Esophagus (tissue), 2 donors: ENCODE data around the gene TM9SF1. TPM values are rescaled to one million over a fixed set of nuclear protein-coding genes. Genes with fewer than 3 reads are reported as not detected.

ENCODE experiments used
- H3K27ac ChIP-seq, 2 donors: one replicate each; pipeline ENCODE4 v1.5.1; 2013; ENCODE audit warnings: low read depth in 2 of 2, mild to moderate bottlenecking in 2 of 2, inconsistent platforms in 1 of 2, low read length in 1 of 2, moderate library complexity in 1 of 2
- H3K27me3 ChIP-seq, 2 donors: one replicate each; pipeline ENCODE4 v1.6.1; 2013; ENCODE audit warnings: low read length in 2 of 2, control low read depth in 1 of 2, mild to moderate bottlenecking in 1 of 2; ENCODE audit not compliant: insufficient read depth in 2 of 2, control insufficient read depth in 1 of 2
- H3K36me3 ChIP-seq, 2 donors: one replicate each; pipeline ENCODE4 v1.6.1; 2013; ENCODE audit warnings: low read length in 1 of 2; ENCODE audit not compliant: control insufficient read depth in 2 of 2, insufficient read depth in 2 of 2
- H3K4me1 ChIP-seq, 2 donors: one replicate each; pipeline ENCODE4 v1.6.1; 2013; ENCODE audit warnings: low read length in 1 of 2; ENCODE audit not compliant: control insufficient read depth in 2 of 2, insufficient read depth in 2 of 2
- H3K4me3 ChIP-seq, 2 donors: one replicate each; pipeline ENCODE4 v1.5.1; 2013; ENCODE audit warnings: low read length in 2 of 2, mild to moderate bottlenecking in 2 of 2, low read depth in 1 of 2, moderate library complexity in 1 of 2
- H3K9me3 ChIP-seq, 2 donors: one replicate each; pipeline ENCODE4 v1.6.1; 2013; ENCODE audit warnings: mild to moderate bottlenecking in 2 of 2, low read depth in 1 of 2, low read length in 1 of 2, moderate library complexity in 1 of 2; ENCODE audit not compliant: control insufficient read depth in 2 of 2, insufficient read depth in 1 of 2
- WGBS, 2 donors: extraction: QIAGEN DNeasy Blood & Tissue Kit; methylation state at CpG; one replicate each; pipeline ENCODE4 v1.1.7; 2013; 5-methylcytosine and 5-hydroxymethylcytosine counted together
- polyA plus RNA-seq, 2 donors: library from polyadenylated mRNA; stranded (reverse); fragments of 200-250 nt; gene quantifications; one replicate each; pipeline ENCODE4 v1.2.3, GENCODE V29; 2013
- donor health status: healthy with polysubstance abuse.
- donor health status: Bipolar disorder and iron deficiency.

TM9SF1 gene
- polyA plus RNA-seq, 2 donors, result 10.0 to 25.8 TPM

- peaks cover 0 to 14% of the 10 kb centered on the region in 2 donors for H3K4me1 ChIP-seq
- peaks cover 4 to 24% of the 10 kb centered on the region in 2 donors for H3K36me3 ChIP-seq
- no peaks in the 10 kb centered on the region for H3K27me3 ChIP-seq
- H3K27ac ChIP-seq, result no peak overlapping the region
- 95 to 97% methylated on average over 3 of the region's 3 CpGs for WGBS, 2 donors
- no peaks in the 10 kb centered on the region for H3K9me3 ChIP-seq
- no peak overlapping the region for H3K4me3 ChIP-seq
Observed at GRCh38 chr14:24149302-24149969, 45.8 kb downstream of the TM9SF1 start.

- Histone ChIP-seq H3K27ac (peak overlapping the region; percentile 91 to 97), H3K36me3 (peaks cover 4 to 29% of the 10 kb centered on the region in 2 donors), H3K4me1 (peaks cover 0 to 14% of the 10 kb centered on the region in 2 donors), H3K27me3 (no peaks in the 10 kb centered on the region), H3K9me3 (no peaks in the 10 kb centered on the region), H3K4me3 (peak overlapping the region; percentile 87 to 93)
- 4 to 5% methylated on average over 29 of the region's 29 CpGs for WGBS, 2 donors
Observed at GRCh38 chr14:24147761-24148428, 47.3 kb downstream of the TM9SF1 start.

DNA sequence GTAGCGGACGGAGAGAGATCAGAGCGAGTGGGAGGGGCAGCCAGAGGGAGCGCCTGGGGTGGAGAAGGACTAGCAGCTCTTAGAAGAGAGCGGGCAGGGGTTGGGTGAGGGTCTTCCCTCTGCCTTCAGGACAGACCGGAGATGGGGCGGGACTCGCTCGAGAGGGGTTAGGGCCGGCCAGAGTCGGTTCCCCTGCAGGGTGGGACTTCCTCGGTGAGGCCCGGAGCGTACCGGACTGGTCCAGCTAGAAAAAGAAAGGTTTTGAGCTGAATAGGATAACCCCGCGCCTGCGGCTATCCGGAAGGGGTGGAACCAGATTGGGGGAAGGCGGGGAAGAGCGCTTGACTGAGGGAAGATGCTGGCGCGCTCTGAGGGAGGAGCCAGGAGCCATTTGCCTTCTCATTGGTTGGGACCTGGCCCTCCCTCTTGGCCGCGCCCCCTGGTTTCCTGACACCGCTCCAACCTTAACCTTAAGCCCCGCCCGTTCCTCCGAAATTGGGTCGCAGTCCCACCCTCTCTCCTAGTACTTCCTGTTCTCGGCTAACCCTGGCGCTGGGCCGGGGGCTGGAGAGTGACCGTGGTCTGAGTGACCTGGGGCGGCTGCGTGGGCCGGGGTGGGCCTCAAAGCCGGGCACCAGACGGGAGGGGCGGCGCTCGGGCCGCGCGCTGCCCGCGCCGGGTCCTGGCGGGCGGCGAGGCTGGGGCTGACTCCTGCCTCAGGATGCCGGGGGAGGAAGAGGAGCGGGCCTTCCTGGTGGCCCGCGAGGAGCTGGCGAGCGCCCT is 48.1 kb downstream of the TM9SF1 start, which contains the start of gene RNF31:
Gene RNF31, plus strand, starts transcription at position 521 of the 783 bp plus-strand sequence. Its CDS starts 201 bp downstream, at position 722.
- peaks cover 0 to 14% of the 10 kb centered on the region in 2 donors for H3K4me1 ChIP-seq

DNA sequence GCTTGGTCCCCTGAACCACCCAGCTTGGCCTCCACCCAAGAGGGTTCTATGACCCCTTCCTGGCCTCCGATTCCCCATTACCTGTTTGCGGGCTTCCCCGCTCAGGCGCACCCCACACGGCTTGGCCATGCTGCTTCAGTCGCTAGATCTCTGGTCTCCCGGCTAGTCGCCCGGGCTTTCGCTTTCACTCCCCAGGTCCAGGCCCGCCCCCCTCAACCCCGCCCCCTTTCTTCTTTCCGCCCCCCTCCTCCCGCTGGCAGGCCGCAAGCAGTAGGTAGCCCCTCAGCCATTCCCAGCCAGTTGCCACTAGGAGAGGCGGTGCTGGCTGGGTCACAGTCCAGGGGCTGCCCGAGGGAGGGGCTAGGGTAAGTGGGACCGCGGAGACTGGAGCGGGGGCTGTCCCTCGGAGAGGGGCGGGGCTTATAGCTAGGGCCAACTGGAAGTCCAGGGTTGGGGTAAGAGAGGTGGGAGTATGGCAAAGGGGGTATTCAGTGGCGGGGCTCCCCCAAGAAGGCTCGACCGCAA is 48.7 kb downstream of the TM9SF1 start, which contains the start of gene PSME2:
Gene PSME2, minus strand, starts transcription at position 158 of the 525 bp plus-strand sequence. Its CDS starts 29 bp downstream, at position 129.
- 0 to 1% methylated on average over 25 of the region's 25 CpGs for WGBS, 2 donors

More for the DNA sequence above, 48.1 kb downstream of the TM9SF1 start, which contains the start of gene RNF31:
- Histone ChIP-seq H3K4me3 (peak within 1 kb of the TSS; percentile 87 to 93), H3K36me3 (peaks cover 4 to 29% of the 10 kb centered on the region in 2 donors), H3K27me3 (no peaks in the 10 kb centered on the region), H3K9me3 (no peaks in the 10 kb centered on the region), H3K27ac (peak within 1 kb of the TSS; percentile 92 to 97)
- 0 to 1% methylated on average over 57 of the region's 57 CpGs for WGBS, 2 donors

GRCh38 chr14:24145690-24146452 is 49.4 kb downstream of the TM9SF1 start:
- peak overlapping the region; percentile 87 to 93 for H3K4me3 ChIP-seq
- H3K27ac ChIP-seq, result peak overlapping the region; percentile 92 to 97
- H3K9me3 ChIP-seq, result no peaks in the 10 kb centered on the region
- no peaks in the 10 kb centered on the region for H3K27me3 ChIP-seq
- peaks cover 0 to 14% of the 10 kb centered on the region in 2 donors for H3K4me1 ChIP-seq
- WGBS, 2 donors, result 7 to 10% methylated on average over 9 of the region's 9 CpGs
- peaks cover 0 to 18% of the 10 kb centered on the region in 2 donors for H3K36me3 ChIP-seq

More for the DNA sequence above, 48.7 kb downstream of the TM9SF1 start, which contains the start of gene PSME2:
- peak within 1 kb of the TSS; percentile 87 to 93 for H3K4me3 ChIP-seq
- H3K27ac ChIP-seq, result peak within 1 kb of the TSS; percentile 92 to 97
- H3K27me3 ChIP-seq, result no peaks in the 10 kb centered on the region
- no peaks in the 10 kb centered on the region for H3K9me3 ChIP-seq
- H3K4me1 ChIP-seq, result peaks cover 0 to 14% of the 10 kb centered on the region in 2 donors
- H3K36me3 ChIP-seq, result peaks cover 3 to 24% of the 10 kb centered on the region in 2 donors

GRCh38 chr14:24145219-24145618 is 50.0 kb downstream of the TM9SF1 start:
- H3K36me3 ChIP-seq, result peaks cover 0 to 11% of the 10 kb centered on the region in 2 donors
- H3K27me3 ChIP-seq, result no peaks in the 10 kb centered on the region
- H3K4me3 ChIP-seq, result no peak overlapping the region
- H3K9me3 ChIP-seq, result no peaks in the 10 kb centered on the region
- H3K4me1 ChIP-seq, result peaks cover 0 to 14% of the 10 kb centered on the region in 2 donors
- WGBS, 2 donors, result 88 to 91% methylated on average over 2 of the region's 2 CpGs
- no peak overlapping the region for H3K27ac ChIP-seq

GRCh38 chr14:24144451-24144850 is 50.8 kb downstream of the TM9SF1 start:
- no peak overlapping the region for H3K27ac ChIP-seq
- peaks cover 2 to 15% of the 10 kb centered on the region in 2 donors for H3K4me1 ChIP-seq
- no peaks in the 10 kb centered on the region for H3K27me3 ChIP-seq
- H3K4me3 ChIP-seq, result no peak overlapping the region
- 85 to 88% methylated on average over 1 of the region's 1 CpG for WGBS, 2 donors
- H3K9me3 ChIP-seq, result no peaks in the 10 kb centered on the region
- H3K36me3 ChIP-seq, result peaks cover 0 to 9% of the 10 kb centered on the region in 2 donors

- H3K27me3 ChIP-seq, result no peaks in the 10 kb centered on the region
- peaks cover 3 to 10% of the 10 kb centered on the region in 2 donors for H3K36me3 ChIP-seq
- H3K4me3 ChIP-seq, result no peak overlapping the region
- no peak overlapping the region for H3K27ac ChIP-seq
- WGBS, 2 donors, result 84 to 87% methylated on average over 2 of the region's 2 CpGs
- H3K4me1 ChIP-seq, result peaks cover 8 to 14% of the 10 kb centered on the region in 2 donors
- H3K9me3 ChIP-seq, result no peaks in the 10 kb centered on the region
Observed at GRCh38 chr14:24143511-24143910, 51.7 kb downstream of the TM9SF1 start.
